Thymus (tissue), 14 donors: ENCODE measurements around the gene EZH2. TPM values are rescaled to one million over a fixed set of nuclear protein-coding genes. Genes with fewer than 3 reads are reported as not detected.
A peak's percentile ranks its signal among the peaks of the same experiment; 100 is the strongest.

Experiments used
- DNase-seq, 9 donors: peaks; one replicate each; pipeline ENCODE4 v3.0.0-alpha.2; 2013; ENCODE audit warnings: low spot score in 9 of 9, low read depth in 6 of 9, missing footprints in 1 of 9
- H3K27ac ChIP-seq, 2 donors: one replicate each; pipeline ENCODE4 v1.5.1; 2013; ENCODE audit warnings: control low read depth in 1 of 2, low read depth in 1 of 2, low read length in 1 of 2, mild to moderate bottlenecking in 1 of 2, moderate library complexity in 1 of 2
- H3K27me3 ChIP-seq, 2 donors: one replicate each; pipeline ENCODE4 v1.5.1; 2013; ENCODE audit warnings: low read length in 1 of 2; ENCODE audit not compliant: control insufficient read depth in 2 of 2, insufficient read depth in 1 of 2
- H3K36me3 ChIP-seq, 2 donors: one replicate each; pipeline ENCODE4 v1.5.1; 2013; ENCODE audit warnings: low read length in 1 of 2, mild to moderate bottlenecking in 1 of 2, moderate library complexity in 1 of 2; ENCODE audit not compliant: control insufficient read depth in 2 of 2, insufficient read depth in 2 of 2
- H3K4me1 ChIP-seq, 2 donors: one replicate each; pipeline ENCODE4 v1.5.1; 2013; ENCODE audit warnings: low read length in 2 of 2; ENCODE audit not compliant: control insufficient read depth in 2 of 2, insufficient read depth in 2 of 2
- H3K4me3 ChIP-seq, 2 donors: one replicate each; pipeline ENCODE4 v1.5.1; 2013; ENCODE audit warnings: low read length in 2 of 2, control low read depth in 1 of 2, mild to moderate bottlenecking in 1 of 2
- H3K9me3 ChIP-seq, 2 donors: one replicate each; pipeline ENCODE4 v1.5.1; 2013; ENCODE audit warnings: low read length in 1 of 2, mild to moderate bottlenecking in 1 of 2; ENCODE audit not compliant: control insufficient read depth in 2 of 2, insufficient read depth in 1 of 2
- WGBS: extraction: QIAGEN DNeasy Blood & Tissue Kit; methylation state at CpG from one replicate; pipeline ENCODE4 v1.1.7; 2013; 5-methylcytosine and 5-hydroxymethylcytosine counted together
- long read RNA-seq, 10 donors: transcript quantifications; one replicate each; lab custom pipeline, GENCODE V29; 2026
- polyA plus RNA-seq: library from polyadenylated mRNA; stranded (reverse); fragments of 200-250 nt; gene quantifications from one replicate; pipeline ENCODE4 v1.2.3, GENCODE V29; 2013
- total RNA-seq: library from RNA; stranded (reverse); fragments of 120-200 nt; gene quantifications from one replicate; pipeline ENCODE4 v1.2.4, GENCODE V29; 2013
- donor health status: healthy.

EZH2 gene
- total RNA-seq (36.0 TPM), polyA plus RNA-seq (23.4 TPM)
- long read RNA-seq, donor 1, partial matches to known transcripts = 6 of 8 reads
- long read RNA-seq, donor 1, other reads (novel, unspliced or antisense) = 0 of 8 reads
- long read RNA-seq, donor 2 = 0 reads
- long read RNA-seq, donor 3, transcript EZH2-203 (20 exons, 2,591 nt) = major isoform, 6 of 52 reads
- long read RNA-seq, donor 3, partial matches to known transcripts = 39 of 52 reads
- long read RNA-seq, donor 3, other reads (novel, unspliced or antisense) = 0 of 52 reads
- long read RNA-seq, donor 4, transcript EZH2-203 (20 exons, 2,591 nt) = major isoform, 5 of 16 reads
- long read RNA-seq, donor 4, partial matches to known transcripts = 11 of 16 reads
- long read RNA-seq, donor 4, other reads (novel, unspliced or antisense) = 0 of 16 reads
- long read RNA-seq, donor 5, transcript EZH2-210 (10 exons, 1,876 nt) = major isoform, 5 of 56 reads
- long read RNA-seq, donor 5, partial matches to known transcripts = 44 of 56 reads
- long read RNA-seq, donor 5, other reads (novel, unspliced or antisense) = 0 of 56 reads
- long read RNA-seq, donor 6, partial matches to known transcripts = 50 of 57 reads
- long read RNA-seq, donor 6, other reads (novel, unspliced or antisense) = 0 of 57 reads
- long read RNA-seq, donor 7, partial matches to known transcripts = 0 of 6 reads
- long read RNA-seq, donor 7, other reads (novel, unspliced or antisense) = 0 of 6 reads
- long read RNA-seq, donor 8, transcript EZH2-203 (20 exons, 2,591 nt) = major isoform, 6 of 16 reads
- long read RNA-seq, donor 8, partial matches to known transcripts = 8 of 16 reads
- long read RNA-seq, donor 8, other reads (novel, unspliced or antisense) = 0 of 16 reads
- long read RNA-seq, donor 9, transcript EZH2-203 (20 exons, 2,591 nt) = major isoform, 8 of 40 reads
- long read RNA-seq, donor 9, partial matches to known transcripts = 29 of 40 reads
- long read RNA-seq, donor 9, other reads (novel, unspliced or antisense) = 0 of 40 reads
- long read RNA-seq, donor 10, partial matches to known transcripts = 6 of 14 reads
- long read RNA-seq, donor 10, other reads (novel, unspliced or antisense) = 0 of 14 reads

DNA sequence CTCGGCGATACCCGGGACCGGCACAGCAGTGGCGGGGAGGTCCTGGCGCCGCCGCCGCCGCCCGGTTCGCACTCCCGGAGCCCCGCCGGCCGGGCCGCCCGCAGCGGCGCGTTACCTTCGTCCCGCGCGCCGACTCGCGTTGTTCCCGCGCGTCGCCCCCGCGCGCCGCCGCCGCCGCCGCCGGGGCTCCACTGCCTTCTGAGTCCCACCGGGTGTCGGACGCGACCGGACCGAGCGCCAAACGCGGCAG lies at the start of gene EZH2:
TSS of gene EZH2 (minus strand) at position 243 of the 250 bp plus-strand sequence. CDS start 36,993 bp downstream, outside the sequence.
- H3K27ac ChIP-seq = peak within 1 kb of the TSS; percentile 91 to 99
- no peaks in the 10 kb centered on the region for H3K27me3 ChIP-seq
- DNase-seq = peak in 1 of 9 donors; percentile 36
- H3K9me3 ChIP-seq = no peaks in the 10 kb centered on the region
- H3K36me3 ChIP-seq = no peaks in the 10 kb centered on the region
- WGBS = under 1% methylated on average over 50 of the region's 50 CpGs
- H3K4me1 ChIP-seq = peaks cover 0 to 9% of the 10 kb centered on the region in 2 donors
- H3K4me3 ChIP-seq = peak within 1 kb of the TSS; percentile 65 to 74

DNA sequence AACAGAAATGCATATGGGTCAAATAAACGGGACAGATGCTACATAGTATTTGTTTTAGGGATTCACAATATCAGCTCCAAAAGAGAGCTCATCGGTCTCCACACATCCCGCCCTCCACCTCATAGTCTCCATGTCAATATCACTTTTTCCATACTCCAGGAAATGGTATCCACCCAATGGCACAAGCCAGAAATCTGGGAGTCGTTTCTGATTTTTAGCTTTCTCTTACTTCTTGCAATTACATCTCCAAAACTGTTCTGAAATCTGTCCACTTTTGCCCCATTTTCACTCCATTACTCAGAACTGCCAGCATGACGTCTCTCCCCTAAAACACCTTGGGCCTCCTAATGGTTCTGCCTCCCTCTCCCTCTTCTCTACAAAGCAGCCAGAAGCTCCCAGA lies 47.4 kb upstream of the EZH2 start:
- Histone ChIP-seq H3K27ac (no peak overlapping the region), H3K9me3 (no peaks in the 10 kb centered on the region), H3K4me3 (no peak overlapping the region), H3K4me1 (no peaks in the 10 kb centered on the region), H3K36me3 (no peaks in the 10 kb centered on the region), H3K27me3 (no peaks in the 10 kb centered on the region)
- WGBS = 88% methylated on average over 5 of the region's 5 CpGs
- DNase-seq = no peak

DNA sequence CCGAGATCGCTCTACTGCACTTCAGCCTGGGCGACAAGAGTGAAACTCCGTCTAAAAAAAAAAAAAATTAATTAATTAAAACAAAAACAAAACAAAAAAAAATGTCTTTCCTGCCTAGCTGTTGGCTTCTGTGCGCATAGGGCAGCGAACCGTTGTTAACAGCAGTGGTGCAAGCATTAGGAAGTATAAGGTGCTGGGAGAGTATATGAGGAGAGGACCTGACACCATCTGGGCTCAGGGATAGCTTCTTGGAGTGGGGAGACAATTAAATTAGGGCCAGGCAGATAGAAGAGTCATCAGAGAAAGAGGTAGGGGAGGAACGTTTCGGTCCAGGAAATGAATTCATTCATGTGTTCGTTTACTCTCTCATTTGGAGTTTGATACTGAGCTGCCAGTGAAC lies 46.2 kb upstream of the EZH2 start:
- no peaks in the 10 kb centered on the region for H3K27me3 ChIP-seq
- no peak for DNase-seq
- 93% methylated on average over 10 of the region's 10 CpGs for WGBS

DNA sequence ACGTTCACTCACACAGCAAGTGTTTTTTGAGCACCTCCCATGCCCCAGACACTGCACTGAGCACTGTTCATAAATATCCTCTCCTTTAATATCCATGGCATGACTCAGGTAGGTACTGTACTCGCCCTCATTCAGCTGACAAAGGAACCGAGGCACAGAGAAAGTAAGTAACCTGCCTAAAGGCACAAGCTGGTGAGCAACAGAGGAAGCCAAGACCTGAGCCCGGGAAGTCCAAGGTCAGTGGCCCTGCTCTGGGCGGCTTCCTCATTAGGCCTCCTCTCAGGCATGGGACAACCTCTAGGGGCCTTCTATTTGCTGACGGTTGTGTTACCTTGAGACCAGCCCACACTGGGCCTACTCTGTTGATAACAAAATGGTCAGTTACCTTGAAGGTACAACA lies 45.1 kb upstream of the EZH2 start:
- Histone ChIP-seq H3K9me3 (no peaks in the 10 kb centered on the region), H3K4me1 (no peaks in the 10 kb centered on the region), H3K27ac (no peak overlapping the region), H3K4me3 (no peak overlapping the region), H3K27me3 (no peaks in the 10 kb centered on the region), H3K36me3 (no peaks in the 10 kb centered on the region)
- 97% methylated on average over 6 of the region's 6 CpGs for WGBS
- no peak for DNase-seq

More for the DNA sequence above, 46.2 kb upstream of the EZH2 start:
- no peaks in the 10 kb centered on the region for H3K4me1 ChIP-seq
- H3K27ac ChIP-seq = no peak overlapping the region
- H3K36me3 ChIP-seq = no peaks in the 10 kb centered on the region
- H3K9me3 ChIP-seq = no peaks in the 10 kb centered on the region
- H3K4me3 ChIP-seq = no peak overlapping the region

DNA sequence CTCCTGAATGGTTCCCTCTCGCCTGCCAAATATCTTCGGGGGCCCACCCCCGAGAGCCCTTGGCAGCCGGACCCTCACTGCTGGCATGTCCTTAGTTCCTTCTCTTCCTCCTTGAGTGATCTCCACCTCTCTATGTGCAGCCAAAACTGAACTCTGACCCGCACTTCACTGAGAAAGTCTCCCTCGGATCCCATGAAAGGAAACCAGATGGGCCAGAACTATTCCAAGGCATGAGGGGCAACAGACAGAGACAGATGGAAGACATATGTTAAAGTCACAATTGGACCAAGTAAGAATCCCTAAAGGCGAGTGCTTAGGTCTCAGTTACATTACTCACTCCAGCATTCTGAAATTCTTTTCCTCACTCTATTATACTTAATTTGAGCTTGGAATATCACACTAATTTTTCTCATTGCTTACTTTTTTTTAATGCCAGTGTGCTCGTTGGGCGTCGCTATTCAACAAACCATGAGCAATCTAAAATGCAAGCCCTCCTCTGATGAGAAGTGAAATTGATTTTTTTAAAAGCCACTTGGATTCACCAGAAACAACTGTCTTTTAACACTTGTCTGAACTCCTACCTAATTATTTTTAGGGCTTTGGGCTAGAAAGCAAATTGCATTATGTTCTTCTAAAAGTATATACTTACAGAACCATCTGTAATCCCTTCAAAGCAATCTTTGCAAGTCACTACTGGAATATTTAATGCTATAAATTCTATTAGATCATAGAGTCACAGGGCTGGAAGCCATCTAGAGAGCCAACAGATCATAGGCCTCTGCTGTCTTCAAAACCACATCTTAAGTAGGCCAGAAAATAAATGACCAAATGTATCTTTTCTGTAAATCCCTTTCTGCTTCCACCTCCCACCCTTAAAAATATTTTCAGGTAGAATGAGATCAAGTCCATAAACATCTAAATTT lies 43.3 kb upstream of the EZH2 start:
- Histone ChIP-seq H3K27me3 (no peaks in the 10 kb centered on the region), H3K4me3 (no peak overlapping the region), H3K36me3 (no peaks in the 10 kb centered on the region), H3K27ac (no peak overlapping the region), H3K4me1 (no peaks in the 10 kb centered on the region), H3K9me3 (no peaks in the 10 kb centered on the region)
- no peak for DNase-seq
- WGBS = 94% methylated on average over 10 of the region's 10 CpGs

DNA sequence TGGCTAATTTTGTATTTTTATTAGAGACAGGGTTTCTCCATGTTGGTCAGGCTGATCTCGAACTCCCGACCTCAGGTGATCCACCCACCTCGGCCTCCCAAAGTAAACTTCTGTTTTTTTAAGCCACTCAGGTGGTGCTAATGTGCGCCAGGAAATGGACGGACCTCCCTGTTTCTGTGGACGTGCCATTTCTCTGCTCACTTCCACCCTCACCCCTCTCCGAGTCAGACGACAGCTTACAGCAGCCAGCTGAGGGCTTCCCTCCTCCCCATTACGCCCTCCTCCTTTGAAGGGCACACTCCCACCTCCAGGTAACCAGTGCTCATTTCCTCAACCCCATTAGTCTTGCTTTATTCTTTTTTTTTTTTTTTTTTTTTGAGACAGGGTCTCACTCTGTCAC lies 41.7 kb upstream of the EZH2 start:
- WGBS = 89% methylated on average over 9 of the region's 9 CpGs
- Histone ChIP-seq H3K27me3 (no peaks in the 10 kb centered on the region), H3K9me3 (no peaks in the 10 kb centered on the region), H3K36me3 (no peaks in the 10 kb centered on the region), H3K4me1 (no peaks in the 10 kb centered on the region), H3K4me3 (no peak overlapping the region), H3K27ac (no peak overlapping the region)
- DNase-seq = no peak

DNA sequence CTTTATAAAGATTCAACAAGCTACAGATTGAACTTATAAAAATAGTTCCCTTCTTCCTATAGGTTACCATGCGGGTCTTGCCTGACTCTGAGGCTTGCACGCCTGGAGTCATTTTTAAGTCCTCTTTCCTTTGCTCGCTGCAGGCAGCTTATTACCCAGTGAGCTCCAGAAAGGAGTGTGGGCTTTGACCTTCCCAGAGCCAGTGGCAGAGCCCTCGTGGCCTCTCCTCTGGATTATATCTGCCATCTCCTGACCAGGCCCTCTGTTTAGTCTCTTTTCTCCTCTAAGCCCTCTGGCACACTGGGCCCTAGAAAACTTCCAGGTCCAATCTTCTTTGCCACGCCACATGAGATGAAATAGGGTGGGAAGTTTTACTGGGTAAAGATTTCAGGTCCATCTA lies 39.9 kb upstream of the EZH2 start:
- Histone ChIP-seq H3K4me3 (no peak overlapping the region), H3K36me3 (no peaks in the 10 kb centered on the region), H3K27ac (no peak overlapping the region), H3K4me1 (no peaks in the 10 kb centered on the region), H3K27me3 (no peaks in the 10 kb centered on the region), H3K9me3 (no peaks in the 10 kb centered on the region)
- no peak for DNase-seq
- 95% methylated on average over 5 of the region's 5 CpGs for WGBS

DNA sequence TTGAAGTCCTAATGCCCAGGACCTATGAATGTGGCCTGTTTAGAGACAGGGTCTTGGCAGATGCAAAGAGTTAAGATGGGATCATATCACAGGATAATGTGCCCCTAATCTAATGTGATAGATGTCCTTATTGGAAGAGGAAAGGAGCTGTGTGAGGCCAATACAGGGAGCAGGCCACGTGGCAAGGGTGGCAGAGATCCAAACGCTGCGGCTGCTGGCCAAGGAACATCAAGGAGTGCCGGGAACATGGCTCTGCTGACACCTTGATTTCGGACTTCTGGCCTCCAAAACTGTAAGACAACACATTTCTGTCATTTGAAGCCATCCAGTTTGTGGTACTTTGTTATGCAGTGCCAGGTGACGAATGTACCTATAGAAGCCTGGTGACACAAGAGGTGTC lies 37.7 kb upstream of the EZH2 start:
- no peaks in the 10 kb centered on the region for H3K27me3 ChIP-seq
- H3K4me1 ChIP-seq = no peaks in the 10 kb centered on the region
- DNase-seq = no peak
- no peak overlapping the region for H3K27ac ChIP-seq
- H3K9me3 ChIP-seq = no peaks in the 10 kb centered on the region
- WGBS = 95% methylated on average over 6 of the region's 6 CpGs
- no peaks in the 10 kb centered on the region for H3K36me3 ChIP-seq
- no peak overlapping the region for H3K4me3 ChIP-seq
